GM23338 (cell line): ENCODE data around the gene TNFRSF21. TPM values are rescaled to one million over a fixed set of nuclear protein-coding genes. Genes with fewer than 3 reads are reported as not detected.

Experiments used
- ATAC-seq: fragments of 200-7000 bp; cut with Tn5 transposase; 3 replicates; pipeline ENCODE4 v1.9.1; 2020
- DNase-seq: peaks from one replicate; pipeline ENCODE4 v3.0.0-alpha.2; 2015; ENCODE audit warnings: low spot score
- H2AFZ ChIP-seq: fragments of 200-600 bp; sonication (generic); 2 replicates; pipeline ENCODE4 v1.8.0; 2016; ENCODE audit warnings: antibody characterized with exemption, mild to moderate bottlenecking, moderate library complexity
- H3F3A ChIP-seq: fragments of 200-600 bp; sonication (generic); replicated peaks from 2 replicates; pipeline ENCODE4 v1.8.0; 2017; ENCODE audit warnings: antibody characterized with exemption, mixed run types, low read depth
- H3K27ac ChIP-seq: fragments of 200-600 bp; sonication (generic); 2 replicates; pipeline ENCODE4 v1.6.1; 2016; ENCODE audit warnings: low read depth
- H3K27me3 ChIP-seq: fragments of 200-600 bp; sonication (generic); 2 replicates; pipeline ENCODE4 v1.8.0; 2016; ENCODE audit warnings: mild to moderate bottlenecking, mixed run types, moderate library complexity; ENCODE audit not compliant: insufficient read depth
- H3K36me3 ChIP-seq: fragments of 200-600 bp; sonication (generic); 2 replicates; pipeline ENCODE4 v1.8.0; 2016; ENCODE audit warnings: mild to moderate bottlenecking; ENCODE audit not compliant: insufficient read depth
- H3K4me1 ChIP-seq: fragments of 200-600 bp; sonication (generic); 2 replicates; pipeline ENCODE4 v1.8.0; 2016; ENCODE audit warnings: mild to moderate bottlenecking, moderate library complexity; ENCODE audit not compliant: insufficient read depth
- H3K4me2 ChIP-seq: fragments of 200-600 bp; sonication (generic); 2 replicates; pipeline ENCODE4 v1.7.1; 2017; ENCODE audit warnings: mixed run types
- H3K4me3 ChIP-seq: fragments of 200-600 bp; sonication (generic); 2 replicates; pipeline ENCODE4 v1.6.1; 2016; ENCODE audit warnings: mixed run types
- H3K79me2 ChIP-seq: fragments of 200-600 bp; sonication (generic); replicated peaks from 2 replicates; pipeline ENCODE4 v1.8.0; 2017; ENCODE audit warnings: mild to moderate bottlenecking; ENCODE audit not compliant: insufficient read depth
- H3K9me2 ChIP-seq: fragments of 200-600 bp; sonication (generic); 2 replicates; pipeline ENCODE4 v1.8.0; 2017; ENCODE audit not compliant: insufficient read depth
- H4K20me1 ChIP-seq: fragments of 200-600 bp; sonication (generic); replicated peaks from 2 replicates; pipeline ENCODE4 v1.8.0; 2017; ENCODE audit warnings: mild to moderate bottlenecking; ENCODE audit not compliant: insufficient read depth
- H3K27ac Mint-ChIP-seq: 2 replicates; pipeline ENCODE4 v1.8.0; 2020; ENCODE audit warnings: inconsistent platforms, mild to moderate bottlenecking, moderate library complexity, mixed read lengths
- H3K27me3 Mint-ChIP-seq: 3 replicates; pipeline ENCODE4 v1.8.0; 2022; ENCODE audit warnings: low read depth, mild to moderate bottlenecking, moderate library complexity, mixed read lengths, inconsistent platforms; ENCODE audit not compliant: insufficient read depth, poor library complexity
- H3K36me3 Mint-ChIP-seq: 3 replicates; pipeline ENCODE4 v1.8.0; 2021; ENCODE audit warnings: low read depth, mild to moderate bottlenecking, inconsistent platforms, moderate library complexity, mixed read lengths
- H3K4me1 Mint-ChIP-seq: 3 replicates; pipeline ENCODE4 v1.8.0; 2020; ENCODE audit warnings: mild to moderate bottlenecking, inconsistent platforms, mixed read lengths
- H3K4me3 Mint-ChIP-seq: 3 replicates; pipeline ENCODE4 v1.8.0; 2021; ENCODE audit warnings: moderate library complexity, mild to moderate bottlenecking, inconsistent platforms, mixed read lengths
- H3K9me3 Mint-ChIP-seq: 3 replicates; pipeline ENCODE4 v1.8.0; 2020; ENCODE audit warnings: moderate library complexity, mild to moderate bottlenecking, inconsistent platforms, mixed read lengths
- CREB1 ChIP-seq: fragments of 250-450 bp; sonication (Bioruptor Pico); IDR thresholded peaks from 2 replicates; pipeline ENCODE4 v1.5.0; 2020; ENCODE audit warnings: low read depth, mild to moderate bottlenecking, moderate library complexity
- CTCF ChIP-seq, 2 experiments: fragments of 200-600 bp in 1 of 2; sonication (generic) in 1 of 2; conservative IDR thresholded peaks; 2 replicates each; pipeline versions ENCODE4 v1.5.1 to v1.6.1; 2016 to 2017; ENCODE audit warnings: antibody characterized with exemption in 2 of 2, low read depth in 2 of 2, mild to moderate bottlenecking in 2 of 2, moderate library complexity in 1 of 2
- ETS1 ChIP-seq: IDR thresholded peaks from 2 replicates; pipeline ENCODE4 v1.6.1; 2016; ENCODE audit warnings: antibody characterized with exemption
- EZH2phosphoT487 ChIP-seq: fragments of 200-600 bp; sonication (generic); IDR thresholded peaks from one replicate; pipeline ENCODE4 v1.8.1; 2018; ENCODE audit warnings: antibody characterized with exemption; ENCODE audit not compliant: unreplicated experiment
- POLR2AphosphoS5 ChIP-seq: IDR thresholded peaks from 2 replicates; pipeline ENCODE4 v1.6.1; 2016; ENCODE audit warnings: antibody characterized with exemption, low read depth
- ZNF114 ChIP-seq: fragments of 250-450 bp; sonication (Bioruptor Pico); IDR thresholded peaks from 2 replicates; pipeline ENCODE4 v1.5.0; 2020; ENCODE audit warnings: mild to moderate bottlenecking, moderate library complexity
- ZNF331 ChIP-seq: fragments of 250-450 bp; sonication (Bioruptor Pico); IDR thresholded peaks from 2 replicates; pipeline ENCODE4 v1.5.0; 2020; ENCODE audit warnings: low read depth, mild to moderate bottlenecking, moderate library complexity
- polyA plus RNA-seq: library from polyadenylated mRNA; unstranded; fragments of >200 nt; fragmentation: Nextera tagmentation; extraction: Ambion mirVana; gene quantifications from 2 replicates; pipeline ENCODE4 v1.2.1, GENCODE V29; 2016
- total RNA-seq: library from RNA; depleted of rRNA; stranded (reverse); fragments of >200 nt; shearing (Covaris generic); gene quantifications from 2 replicates; pipeline ENCODE4 v1.2.3, GENCODE V29; 2014
- TF ChIP-seq, protein P1 (sequence below): fragments of 250-450 bp; sonication (Bioruptor Pico); IDR thresholded peaks from 2 replicates; pipeline ENCODE4 v1.5.0; 2020; ENCODE audit warnings: mild to moderate bottlenecking, moderate library complexity
- TF ChIP-seq, protein P2 (sequence below): IDR thresholded peaks from one replicate; pipeline ENCODE4 v1.6.1; 2018; ENCODE audit warnings: antibody characterized with exemption; ENCODE audit not compliant: unreplicated experiment

TNFRSF21 gene
- total and polyA plus RNA-seq, 2 experiments from 2014 or later: 22.1 to 48.1 TPM

GRCh38 chr6:47241742-47242482 lies 67.8 kb downstream of the TNFRSF21 start:
- Mint-ChIP-seq H3K27me3 (no peaks in the 10 kb centered on the region), H3K4me3 (no peak overlapping the region), H3K27ac (peak overlapping the region; percentile 84), H3K4me1 (peaks cover 30% of the 10 kb centered on the region), H3K36me3 (peaks cover 19% of the 10 kb centered on the region; the same call in 2 of the 3 replicates), H3K9me3 (no peaks in the 10 kb centered on the region)
- Histone ChIP-seq H4K20me1 (no peaks in the 10 kb centered on the region; the same call in none of the 2 replicates), H2AFZ (no peak overlapping the region), H3K4me3 (no peak overlapping the region), H3K4me2 (no peak overlapping the region), H3K27ac (0 out of 2 replicates have a peak overlapping the region, but pooled peaks have one; percentile 33), H3K4me1 (peaks cover 17% of the 10 kb centered on the region), H3K27me3 (no peaks in the 10 kb centered on the region), H3K9me2 (no peaks in the 10 kb centered on the region), H3F3A (no peaks in the 10 kb centered on the region), H3K79me2 (peaks cover 61% of the 10 kb centered on the region), H3K36me3 (no peaks in the 10 kb centered on the region)
- TF ChIP-seq, protein P1, sequence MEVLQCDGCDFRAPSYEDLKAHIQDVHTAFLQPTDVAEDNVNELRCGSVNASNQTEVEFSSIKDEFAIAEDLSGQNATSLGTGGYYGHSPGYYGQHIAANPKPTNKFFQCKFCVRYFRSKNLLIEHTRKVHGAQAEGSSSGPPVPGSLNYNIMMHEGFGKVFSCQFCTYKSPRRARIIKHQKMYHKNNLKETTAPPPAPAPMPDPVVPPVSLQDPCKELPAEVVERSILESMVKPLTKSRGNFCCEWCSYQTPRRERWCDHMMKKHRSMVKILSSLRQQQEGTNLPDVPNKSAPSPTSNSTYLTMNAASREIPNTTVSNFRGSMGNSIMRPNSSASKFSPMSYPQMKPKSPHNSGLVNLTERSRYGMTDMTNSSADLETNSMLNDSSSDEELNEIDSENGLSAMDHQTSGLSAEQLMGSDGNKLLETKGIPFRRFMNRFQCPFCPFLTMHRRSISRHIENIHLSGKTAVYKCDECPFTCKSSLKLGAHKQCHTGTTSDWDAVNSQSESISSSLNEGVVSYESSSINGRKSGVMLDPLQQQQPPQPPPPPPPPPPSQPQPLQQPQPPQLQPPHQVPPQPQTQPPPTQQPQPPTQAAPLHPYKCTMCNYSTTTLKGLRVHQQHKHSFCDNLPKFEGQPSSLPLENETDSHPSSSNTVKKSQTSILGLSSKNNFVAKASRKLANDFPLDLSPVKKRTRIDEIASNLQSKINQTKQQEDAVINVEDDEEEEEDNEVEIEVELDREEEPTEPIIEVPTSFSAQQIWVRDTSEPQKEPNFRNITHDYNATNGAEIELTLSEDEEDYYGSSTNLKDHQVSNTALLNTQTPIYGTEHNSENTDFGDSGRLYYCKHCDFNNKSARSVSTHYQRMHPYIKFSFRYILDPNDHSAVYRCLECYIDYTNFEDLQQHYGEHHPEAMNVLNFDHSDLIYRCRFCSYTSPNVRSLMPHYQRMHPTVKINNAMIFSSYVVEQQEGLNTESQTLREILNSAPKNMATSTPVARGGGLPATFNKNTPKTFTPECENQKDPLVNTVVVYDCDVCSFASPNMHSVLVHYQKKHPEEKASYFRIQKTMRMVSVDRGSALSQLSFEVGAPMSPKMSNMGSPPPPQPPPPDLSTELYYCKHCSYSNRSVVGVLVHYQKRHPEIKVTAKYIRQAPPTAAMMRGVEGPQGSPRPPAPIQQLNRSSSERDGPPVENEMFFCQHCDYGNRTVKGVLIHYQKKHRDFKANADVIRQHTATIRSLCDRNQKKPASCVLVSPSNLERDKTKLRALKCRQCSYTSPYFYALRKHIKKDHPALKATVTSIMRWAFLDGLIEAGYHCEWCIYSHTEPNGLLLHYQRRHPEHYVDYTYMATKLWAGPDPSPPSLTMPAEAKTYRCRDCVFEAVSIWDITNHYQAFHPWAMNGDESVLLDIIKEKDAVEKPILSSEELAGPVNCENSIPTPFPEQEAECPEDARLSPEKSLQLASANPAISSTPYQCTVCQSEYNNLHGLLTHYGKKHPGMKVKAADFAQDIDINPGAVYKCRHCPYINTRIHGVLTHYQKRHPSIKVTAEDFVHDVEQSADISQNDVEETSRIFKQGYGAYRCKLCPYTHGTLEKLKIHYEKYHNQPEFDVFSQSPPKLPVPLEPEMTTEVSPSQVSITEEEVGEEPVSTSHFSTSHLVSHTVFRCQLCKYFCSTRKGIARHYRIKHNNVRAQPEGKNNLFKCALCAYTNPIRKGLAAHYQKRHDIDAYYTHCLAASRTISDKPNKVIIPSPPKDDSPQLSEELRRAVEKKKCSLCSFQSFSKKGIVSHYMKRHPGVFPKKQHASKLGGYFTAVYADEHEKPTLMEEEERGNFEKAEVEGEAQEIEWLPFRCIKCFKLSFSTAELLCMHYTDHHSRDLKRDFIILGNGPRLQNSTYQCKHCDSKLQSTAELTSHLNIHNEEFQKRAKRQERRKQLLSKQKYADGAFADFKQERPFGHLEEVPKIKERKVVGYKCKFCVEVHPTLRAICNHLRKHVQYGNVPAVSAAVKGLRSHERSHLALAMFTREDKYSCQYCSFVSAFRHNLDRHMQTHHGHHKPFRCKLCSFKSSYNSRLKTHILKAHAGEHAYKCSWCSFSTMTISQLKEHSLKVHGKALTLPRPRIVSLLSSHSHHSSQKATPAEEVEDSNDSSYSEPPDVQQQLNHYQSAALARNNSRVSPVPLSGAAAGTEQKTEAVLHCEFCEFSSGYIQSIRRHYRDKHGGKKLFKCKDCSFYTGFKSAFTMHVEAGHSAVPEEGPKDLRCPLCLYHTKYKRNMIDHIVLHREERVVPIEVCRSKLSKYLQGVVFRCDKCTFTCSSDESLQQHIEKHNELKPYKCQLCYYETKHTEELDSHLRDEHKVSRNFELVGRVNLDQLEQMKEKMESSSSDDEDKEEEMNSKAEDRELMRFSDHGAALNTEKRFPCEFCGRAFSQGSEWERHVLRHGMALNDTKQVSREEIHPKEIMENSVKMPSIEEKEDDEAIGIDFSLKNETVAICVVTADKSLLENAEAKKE: no peak
- TF ChIP-seq, protein P2, sequence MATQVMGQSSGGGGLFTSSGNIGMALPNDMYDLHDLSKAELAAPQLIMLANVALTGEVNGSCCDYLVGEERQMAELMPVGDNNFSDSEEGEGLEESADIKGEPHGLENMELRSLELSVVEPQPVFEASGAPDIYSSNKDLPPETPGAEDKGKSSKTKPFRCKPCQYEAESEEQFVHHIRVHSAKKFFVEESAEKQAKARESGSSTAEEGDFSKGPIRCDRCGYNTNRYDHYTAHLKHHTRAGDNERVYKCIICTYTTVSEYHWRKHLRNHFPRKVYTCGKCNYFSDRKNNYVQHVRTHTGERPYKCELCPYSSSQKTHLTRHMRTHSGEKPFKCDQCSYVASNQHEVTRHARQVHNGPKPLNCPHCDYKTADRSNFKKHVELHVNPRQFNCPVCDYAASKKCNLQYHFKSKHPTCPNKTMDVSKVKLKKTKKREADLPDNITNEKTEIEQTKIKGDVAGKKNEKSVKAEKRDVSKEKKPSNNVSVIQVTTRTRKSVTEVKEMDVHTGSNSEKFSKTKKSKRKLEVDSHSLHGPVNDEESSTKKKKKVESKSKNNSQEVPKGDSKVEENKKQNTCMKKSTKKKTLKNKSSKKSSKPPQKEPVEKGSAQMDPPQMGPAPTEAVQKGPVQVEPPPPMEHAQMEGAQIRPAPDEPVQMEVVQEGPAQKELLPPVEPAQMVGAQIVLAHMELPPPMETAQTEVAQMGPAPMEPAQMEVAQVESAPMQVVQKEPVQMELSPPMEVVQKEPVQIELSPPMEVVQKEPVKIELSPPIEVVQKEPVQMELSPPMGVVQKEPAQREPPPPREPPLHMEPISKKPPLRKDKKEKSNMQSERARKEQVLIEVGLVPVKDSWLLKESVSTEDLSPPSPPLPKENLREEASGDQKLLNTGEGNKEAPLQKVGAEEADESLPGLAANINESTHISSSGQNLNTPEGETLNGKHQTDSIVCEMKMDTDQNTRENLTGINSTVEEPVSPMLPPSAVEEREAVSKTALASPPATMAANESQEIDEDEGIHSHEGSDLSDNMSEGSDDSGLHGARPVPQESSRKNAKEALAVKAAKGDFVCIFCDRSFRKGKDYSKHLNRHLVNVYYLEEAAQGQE: no peak
- TF ChIP-seq CTCF (conservative IDR thresholded peaks at IDR 0.05; ENCODE audit: low read depth in 2 of 2) (no peak), ETS1 (no peak), ZNF114 (no peak), POLR2AphosphoS5 (no peak), ZNF331 (no peak), EZH2phosphoT487 (no peak), CREB1 (no peak)
- no peak for DNase-seq
- no peak for ATAC-seq
